ENCODE data around the gene KCNT1. TPM values are rescaled to one million over a fixed set of nuclear protein-coding genes. Genes with fewer than 3 reads are reported as not detected.

KCNT1 gene
- total RNA-seq, 1 donor from 2014 or later: not detected

DNA sequence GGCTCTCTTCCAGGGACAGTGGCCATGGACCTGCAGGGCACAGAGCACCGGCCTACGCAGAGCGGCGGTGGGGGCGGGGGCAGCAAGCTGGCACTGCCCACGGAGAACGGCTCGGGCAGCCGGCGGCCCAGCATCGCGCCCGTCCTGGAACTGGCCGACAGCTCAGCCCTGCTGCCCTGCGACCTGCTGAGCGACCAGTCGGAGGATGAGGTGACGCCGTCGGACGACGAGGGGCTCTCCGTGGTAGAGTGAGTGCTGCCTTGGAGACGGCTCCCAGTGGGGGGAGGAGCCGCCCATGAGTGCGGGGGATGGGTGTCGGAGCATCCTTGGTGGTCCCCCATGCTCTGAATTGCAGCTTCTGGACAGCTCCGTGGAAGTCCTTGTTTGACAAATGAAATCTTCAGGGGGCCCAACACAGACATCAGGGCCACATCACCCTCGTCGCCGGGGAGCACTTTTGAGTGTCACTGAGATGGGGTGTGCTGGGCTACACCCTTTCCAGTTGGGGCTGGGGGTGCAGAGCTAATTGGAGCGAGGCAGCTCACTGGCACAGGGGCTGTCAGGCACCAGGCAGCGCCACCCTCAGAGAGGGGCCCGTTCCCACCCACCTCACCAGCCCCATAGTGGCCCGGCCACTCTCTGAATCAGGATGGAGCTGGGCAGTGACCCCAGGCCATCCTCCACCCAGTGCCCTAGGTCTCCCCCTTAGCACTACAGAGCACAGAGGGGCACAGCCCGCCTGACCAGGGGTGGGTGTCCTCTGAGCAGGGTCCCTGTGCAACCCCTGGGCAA, 70.9 kb downstream of the KCNT1 start:
- H3K27ac ChIP-seq (ENCODE audit: low read depth, low read length): no peak overlapping the region
- Mint-ChIP-seq H3K4me3 (ENCODE audit: unreplicated experiment) (no peak overlapping the region), H3K27me3 (ENCODE audit: low read depth, unreplicated experiment) (peaks cover 18% of the 10 kb centered on the region), H3K4me1 (ENCODE audit: low read depth, unreplicated experiment) (no peaks in the 10 kb centered on the region), H3K9me3 (ENCODE audit: unreplicated experiment) (no peaks in the 10 kb centered on the region), H3K36me3 (ENCODE audit: low read depth, unreplicated experiment) (no peaks in the 10 kb centered on the region), H3K27ac (ENCODE audit: unreplicated experiment) (no peak overlapping the region)
- no peak overlapping the region for H2AFZ ChIP-seq (ENCODE audit: low read depth, low read length)
- no peaks in the 10 kb centered on the region for H4K20me1 ChIP-seq (ENCODE audit: insufficient read depth, low read length)
- H3K4me1 ChIP-seq (ENCODE audit: insufficient read depth, low read length): no peaks in the 10 kb centered on the region
- no peaks in the 10 kb centered on the region for H3K27me3 ChIP-seq (ENCODE audit: insufficient read depth, low read length)
- H3K4me3 ChIP-seq (ENCODE audit: insufficient read depth, low read depth, low read length): no peak overlapping the region
- no peak overlapping the region for H3K9ac ChIP-seq (ENCODE audit: low read length)
- H3K4me2 ChIP-seq (ENCODE audit: low read length): no peak overlapping the region
- no peak for FAIRE-seq
- DNase-seq (ENCODE audit: low read depth): no peak
- no peaks in the 10 kb centered on the region for H3K79me2 ChIP-seq (ENCODE audit: insufficient read depth, low read length)
- H3K36me3 ChIP-seq (ENCODE audit: insufficient read depth, low read length): no peaks in the 10 kb centered on the region
- no peaks in the 10 kb centered on the region for H3K9me3 ChIP-seq (ENCODE audit: insufficient read depth, low read depth, low read length)
- TF ChIP-seq, protein P1, sequence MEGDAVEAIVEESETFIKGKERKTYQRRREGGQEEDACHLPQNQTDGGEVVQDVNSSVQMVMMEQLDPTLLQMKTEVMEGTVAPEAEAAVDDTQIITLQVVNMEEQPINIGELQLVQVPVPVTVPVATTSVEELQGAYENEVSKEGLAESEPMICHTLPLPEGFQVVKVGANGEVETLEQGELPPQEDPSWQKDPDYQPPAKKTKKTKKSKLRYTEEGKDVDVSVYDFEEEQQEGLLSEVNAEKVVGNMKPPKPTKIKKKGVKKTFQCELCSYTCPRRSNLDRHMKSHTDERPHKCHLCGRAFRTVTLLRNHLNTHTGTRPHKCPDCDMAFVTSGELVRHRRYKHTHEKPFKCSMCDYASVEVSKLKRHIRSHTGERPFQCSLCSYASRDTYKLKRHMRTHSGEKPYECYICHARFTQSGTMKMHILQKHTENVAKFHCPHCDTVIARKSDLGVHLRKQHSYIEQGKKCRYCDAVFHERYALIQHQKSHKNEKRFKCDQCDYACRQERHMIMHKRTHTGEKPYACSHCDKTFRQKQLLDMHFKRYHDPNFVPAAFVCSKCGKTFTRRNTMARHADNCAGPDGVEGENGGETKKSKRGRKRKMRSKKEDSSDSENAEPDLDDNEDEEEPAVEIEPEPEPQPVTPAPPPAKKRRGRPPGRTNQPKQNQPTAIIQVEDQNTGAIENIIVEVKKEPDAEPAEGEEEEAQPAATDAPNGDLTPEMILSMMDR (IDR thresholded peaks at IDR 0.05; ENCODE audit: insufficient read depth, low read depth, low read length): no peak
- TF ChIP-seq EZH2 (IDR thresholded peaks at IDR 0.05; ENCODE audit: insufficient read depth, low read length): no peak

DNA sequence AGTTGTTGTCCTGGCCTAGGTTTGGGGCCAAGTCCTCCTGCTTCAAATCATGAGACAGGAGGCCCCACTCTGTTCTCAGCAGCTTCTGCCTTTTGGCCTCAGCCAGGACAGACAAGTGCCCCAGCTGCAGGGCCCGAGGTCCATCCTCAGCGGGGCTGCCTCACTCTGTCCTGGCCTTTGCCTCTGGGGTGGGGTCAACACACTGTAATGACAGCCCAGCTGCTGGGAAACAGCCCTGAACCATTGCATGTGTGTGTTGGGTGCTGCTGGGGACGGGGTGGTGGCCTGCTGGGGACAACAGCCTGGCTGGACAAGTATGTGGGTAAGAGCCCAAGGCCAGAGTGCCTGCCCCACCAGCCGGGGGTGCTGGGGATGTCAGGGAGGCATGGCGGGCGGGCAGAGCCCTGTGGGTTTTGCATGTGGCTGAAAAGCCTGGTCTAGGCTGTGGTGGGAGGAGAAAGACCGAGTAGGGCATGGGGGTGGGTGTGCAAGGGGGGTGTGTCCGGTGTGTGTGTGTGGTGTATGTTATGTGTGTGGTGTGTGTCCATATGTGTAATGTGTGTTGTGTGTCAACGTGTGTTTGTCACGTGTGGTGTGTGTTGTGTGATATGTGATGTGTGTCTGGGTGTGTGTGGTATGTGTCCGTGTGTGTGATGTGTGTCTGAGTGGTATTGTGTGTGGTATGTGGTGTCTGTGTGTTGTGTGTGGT, 71.7 kb downstream of the KCNT1 start:
- Histone ChIP-seq H3K36me3 (ENCODE audit: insufficient read depth, low read length) (no peaks in the 10 kb centered on the region), H3K9ac (ENCODE audit: low read length) (no peak overlapping the region), H3K9me3 (ENCODE audit: insufficient read depth, low read depth, low read length) (no peaks in the 10 kb centered on the region), H2AFZ (ENCODE audit: low read depth, low read length) (no peak overlapping the region), H3K4me2 (ENCODE audit: low read length) (no peak overlapping the region), H4K20me1 (ENCODE audit: insufficient read depth, low read length) (no peaks in the 10 kb centered on the region), H3K79me2 (ENCODE audit: insufficient read depth, low read length) (no peaks in the 10 kb centered on the region), H3K4me1 (ENCODE audit: insufficient read depth, low read length) (no peaks in the 10 kb centered on the region), H3K27ac (ENCODE audit: low read depth, low read length) (no peak overlapping the region), H3K4me3 (ENCODE audit: insufficient read depth, low read depth, low read length) (no peak overlapping the region), H3K27me3 (ENCODE audit: insufficient read depth, low read length) (no peaks in the 10 kb centered on the region)
- Mint-ChIP-seq H3K27ac (ENCODE audit: unreplicated experiment) (no peak overlapping the region), H3K9me3 (ENCODE audit: unreplicated experiment) (no peaks in the 10 kb centered on the region), H3K36me3 (ENCODE audit: low read depth, unreplicated experiment) (no peaks in the 10 kb centered on the region), H3K4me1 (ENCODE audit: low read depth, unreplicated experiment) (no peaks in the 10 kb centered on the region), H3K27me3 (ENCODE audit: low read depth, unreplicated experiment) (peaks cover 19% of the 10 kb centered on the region), H3K4me3 (ENCODE audit: unreplicated experiment) (no peak overlapping the region)
- FAIRE-seq (no peak), DNase-seq (ENCODE audit: low read depth) (no peak)
- no peak for TF ChIP-seq EZH2 (IDR thresholded peaks at IDR 0.05; ENCODE audit: insufficient read depth, low read length)
- TF ChIP-seq, protein P1 (IDR thresholded peaks at IDR 0.05; ENCODE audit: insufficient read depth, low read depth, low read length): no peak
